ENCODE results near the gene SHISA4. TPM values are rescaled to one million over a fixed set of nuclear protein-coding genes. Genes with fewer than 3 reads are reported as not detected.

The SHISA4 gene
- polyA plus RNA-seq, 3 donors = 1.5 to 3.1 (median 2.3) TPM

- no peak overlapping the region for H3K4me3 Mint-ChIP-seq
- H3K4me3 ChIP-seq (replicated peaks in 1 of 3; ENCODE audit: low read depth in 2 of 3, low read length in 3 of 3) = no peak overlapping the region
- intact Hi-C loops (cut with micrococcal nuclease) = loop anchor here in 1 of 2 donors (10.0 kb wide), 1 partner anchor 259 kb away; the partner anchor contains the start of gene ARL8A
- H3K4me1 Mint-ChIP-seq = peaks cover 47% of the 10 kb centered on the region
- H3K36me3 Mint-ChIP-seq = peaks cover 0 to 6% of the 10 kb centered on the region in 2 donors
- no peak overlapping the region for H3K9ac ChIP-seq (ENCODE audit: insufficient read depth, low read length, poor library complexity, severe bottlenecking)
- 92% methylated on average over 2 of the region's 6 CpGs for WGBS (ENCODE audit: insufficient coverage)
- peaks cover 0 to 6% of the 10 kb centered on the region in 2 donors for H3K9me3 ChIP-seq (replicated peaks in 1 of 2; ENCODE audit: control insufficient read depth in 1 of 2, insufficient read depth in 1 of 2, low read length in 2 of 2)
- no peak for DNase-seq
- H3K27me3 ChIP-seq (ENCODE audit: control insufficient read depth in 2 of 2, insufficient read depth in 2 of 2, low read length in 2 of 2) = peaks cover 19 to 42% of the 10 kb centered on the region in 2 donors
- peaks cover 38 to 50% (median 45%) of the 10 kb centered on the region in 3 donors for H3K27me3 Mint-ChIP-seq (ENCODE audit: low read depth in 3 of 3)
- H3K27ac Mint-ChIP-seq = peak overlapping the region in 1 of 7 donors; percentile 36
- no peaks in the 10 kb centered on the region for H3K79me2 ChIP-seq (ENCODE audit: insufficient read depth, low read length)
- no peak for TF ChIP-seq CTCF (IDR thresholded peaks at IDR 0.05)
- no peak overlapping the region for H3K27ac ChIP-seq (ENCODE audit: low read depth in 1 of 2, low read length in 2 of 2)
- peaks cover 47 to 52% of the 10 kb centered on the region in 2 donors for H3K4me1 ChIP-seq (ENCODE audit: control insufficient read depth in 1 of 2, insufficient read depth in 2 of 2, low read length in 2 of 2)
- H3K36me3 ChIP-seq (replicated peaks in 1 of 2; ENCODE audit: control insufficient read depth in 1 of 2, insufficient read depth in 2 of 2, low read length in 2 of 2) = no peaks in the 10 kb centered on the region
- no peak overlapping the region for H2AFZ ChIP-seq (ENCODE audit: insufficient read depth, low read depth, low read length, poor library complexity, severe bottlenecking)
- H3K9me3 Mint-ChIP-seq = peaks cover 0 to 13% (median 0%) of the 10 kb centered on the region in 7 donors
- no peak overlapping the region for H3K4me2 ChIP-seq (replicated peaks; ENCODE audit: extremely low read depth, low read length, poor library complexity, severe bottlenecking)
- no peaks in the 10 kb centered on the region for H4K20me1 ChIP-seq (ENCODE audit: insufficient read depth, low read length)
Measured at GRCh38 chr1:201885531-201886075, 3.1 kb upstream of the SHISA4 start.

GRCh38 chr1:201886103-201886885 lies 2.4 kb upstream of the SHISA4 start:
- WGBS (ENCODE audit: insufficient coverage) = 100% methylated on average over 6 of the region's 9 CpGs
- intact Hi-C loops (cut with micrococcal nuclease) = loop anchor here in 1 of 2 donors (10.0 kb wide), 1 partner anchor 259 kb away; the partner anchor contains the start of gene ARL8A
- Histone ChIP-seq H2AFZ (ENCODE audit: insufficient read depth, low read depth, low read length, poor library complexity, severe bottlenecking) (no peak overlapping the region), H3K27ac (ENCODE audit: low read depth in 1 of 2, low read length in 2 of 2) (no peak overlapping the region), H3K4me3 (replicated peaks in 1 of 3; ENCODE audit: low read depth in 2 of 3, low read length in 3 of 3) (no peak overlapping the region), H4K20me1 (ENCODE audit: insufficient read depth, low read length) (no peaks in the 10 kb centered on the region), H3K79me2 (ENCODE audit: insufficient read depth, low read length) (no peaks in the 10 kb centered on the region), H3K4me1 (ENCODE audit: control insufficient read depth in 1 of 2, insufficient read depth in 2 of 2, low read length in 2 of 2) (peaks cover 42 to 45% of the 10 kb centered on the region in 2 donors), H3K9ac (ENCODE audit: insufficient read depth, low read length, poor library complexity, severe bottlenecking) (no peak overlapping the region), H3K4me2 (replicated peaks; ENCODE audit: extremely low read depth, low read length, poor library complexity, severe bottlenecking) (no peak overlapping the region), H3K36me3 (replicated peaks in 1 of 2; ENCODE audit: control insufficient read depth in 1 of 2, insufficient read depth in 2 of 2, low read length in 2 of 2) (no peaks in the 10 kb centered on the region), H3K27me3 (ENCODE audit: control insufficient read depth in 2 of 2, insufficient read depth in 2 of 2, low read length in 2 of 2) (peaks cover 19 to 49% of the 10 kb centered on the region in 2 donors), H3K9me3 (replicated peaks in 1 of 2; ENCODE audit: control insufficient read depth in 1 of 2, insufficient read depth in 1 of 2, low read length in 2 of 2) (peaks cover 0 to 6% of the 10 kb centered on the region in 2 donors)
- Mint-ChIP-seq H3K27ac (no peak overlapping the region), H3K4me1 (peaks cover 40% of the 10 kb centered on the region), H3K4me3 (peak overlapping the region in 1 of 2 donors; percentile 69), H3K27me3 (ENCODE audit: low read depth in 3 of 3) (peaks cover 41 to 54% (median 50%) of the 10 kb centered on the region in 3 donors), H3K36me3 (peaks cover 0 to 6% of the 10 kb centered on the region in 2 donors), H3K9me3 (peaks cover 0 to 13% (median 0%) of the 10 kb centered on the region in 7 donors)
- TF ChIP-seq CTCF (IDR thresholded peaks at IDR 0.05) = no peak
- DNase-seq = no peak
